ENCODE data around the gene MFAP5.

MFAP5 gene, protein sequence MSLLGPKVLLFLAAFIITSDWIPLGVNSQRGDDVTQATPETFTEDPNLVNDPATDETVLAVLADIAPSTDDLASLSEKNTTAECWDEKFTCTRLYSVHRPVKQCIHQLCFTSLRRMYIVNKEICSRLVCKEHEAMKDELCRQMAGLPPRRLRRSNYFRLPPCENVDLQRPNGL

DNA sequence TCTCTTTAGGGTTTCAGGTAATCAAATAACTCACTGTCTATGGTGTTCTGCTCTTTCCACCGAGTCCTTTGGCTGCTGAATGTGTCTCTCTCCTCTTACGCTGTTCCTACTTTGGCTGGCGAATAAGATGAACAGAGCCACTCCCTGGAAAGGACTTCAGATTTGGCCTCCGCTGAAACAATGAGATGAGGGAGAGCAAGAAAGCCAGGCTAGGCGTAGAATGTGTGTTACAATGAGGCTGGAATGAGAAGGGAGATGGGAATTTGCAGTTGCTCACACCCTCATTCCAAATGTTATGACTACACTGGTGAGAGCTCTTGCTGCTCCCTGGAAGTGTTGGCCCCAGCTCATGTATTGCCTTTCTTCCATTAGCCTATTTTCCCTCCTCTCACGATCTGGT, at the start of gene MFAP5:
Gene MFAP5 (minus strand): TSS at position 234 of the 400 bp plus-strand sequence. CDS start 722 bp downstream, outside the sequence.
- DNase-seq (ENCODE audit: low spot score) = no peak

DNA sequence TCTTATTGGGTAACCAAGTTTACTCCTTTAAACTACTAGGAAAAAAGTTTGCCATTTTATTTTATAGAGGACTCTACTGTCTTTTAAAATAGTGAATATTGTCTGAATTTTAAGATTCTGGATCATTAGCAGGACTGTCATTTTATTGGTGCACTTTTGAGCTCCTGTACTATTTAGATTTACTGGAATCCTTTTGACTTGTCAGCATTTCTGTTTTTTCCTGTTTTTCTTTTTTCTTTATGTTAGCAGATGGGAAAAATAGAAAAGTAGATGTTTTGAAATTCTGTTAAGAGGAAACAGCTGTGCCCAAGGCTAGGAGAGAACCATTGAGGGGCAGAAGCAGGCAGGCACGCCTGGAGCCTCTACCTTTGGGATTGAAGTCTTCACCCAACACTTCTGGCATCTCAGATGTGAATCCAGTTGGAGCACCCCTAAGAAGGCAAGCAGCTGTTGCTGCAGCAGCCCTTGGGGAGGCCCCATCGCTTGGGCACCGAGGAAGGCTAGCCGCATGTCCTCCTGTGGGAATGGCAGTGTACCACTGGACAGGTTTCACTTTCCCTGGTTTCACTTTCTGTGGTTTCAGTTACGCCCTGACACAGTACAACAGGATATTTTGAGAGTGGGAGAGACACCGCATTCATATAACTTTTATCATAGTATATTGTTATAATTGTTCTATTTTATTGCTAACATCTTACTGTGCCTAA, 46.7 kb upstream of the MFAP5 start:
- DNase-seq (ENCODE audit: low spot score) = no peak

DNA sequence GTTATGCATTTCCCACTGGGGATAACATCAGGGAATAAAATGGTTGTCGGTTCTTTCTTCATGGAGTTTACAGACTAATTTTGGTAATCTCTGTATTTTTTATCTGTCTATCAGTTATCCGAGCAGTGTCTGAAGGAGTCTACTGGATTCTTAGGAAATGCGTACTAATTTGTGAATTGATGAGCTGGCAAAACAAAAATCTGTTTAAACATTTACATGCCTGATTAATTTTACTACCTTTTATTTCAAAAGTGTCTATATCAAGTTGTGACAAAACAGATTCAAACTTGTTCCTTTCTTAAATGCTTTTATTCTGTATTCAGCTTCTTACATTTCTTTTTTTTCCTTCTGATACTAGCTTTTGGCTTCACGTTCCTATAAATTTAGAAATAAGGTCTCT, 39.5 kb upstream of the MFAP5 start:
- DNase-seq (ENCODE audit: low spot score) = no peak

- DNase-seq (ENCODE audit: low spot score) = no peak
Observed at GRCh38 chr12:8701046-8701660, 38.5 kb upstream of the MFAP5 start.

- no peak for DNase-seq (ENCODE audit: low spot score)
Observed at GRCh38 chr12:8699714-8700113, 37.1 kb upstream of the MFAP5 start.

DNA sequence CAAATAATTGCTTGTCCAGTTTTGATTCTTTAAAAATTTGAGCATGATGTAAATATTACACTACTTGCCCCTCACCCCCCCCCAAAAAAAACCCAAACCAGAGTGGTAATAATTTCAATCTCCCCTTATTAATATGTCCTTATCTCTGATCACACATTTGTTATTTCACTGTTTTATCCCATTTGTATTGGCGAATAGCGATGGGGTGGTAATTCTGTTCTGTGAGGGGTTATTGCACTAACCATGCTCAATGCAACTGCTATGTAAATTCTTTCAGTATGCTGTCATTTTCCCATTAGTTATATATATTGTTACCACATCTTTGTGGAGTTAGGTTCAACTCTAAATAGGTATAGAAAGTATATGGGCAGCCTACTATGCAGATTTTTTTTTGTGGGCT, 36.3 kb upstream of the MFAP5 start:
- DNase-seq (ENCODE audit: low spot score) = no peak

DNA sequence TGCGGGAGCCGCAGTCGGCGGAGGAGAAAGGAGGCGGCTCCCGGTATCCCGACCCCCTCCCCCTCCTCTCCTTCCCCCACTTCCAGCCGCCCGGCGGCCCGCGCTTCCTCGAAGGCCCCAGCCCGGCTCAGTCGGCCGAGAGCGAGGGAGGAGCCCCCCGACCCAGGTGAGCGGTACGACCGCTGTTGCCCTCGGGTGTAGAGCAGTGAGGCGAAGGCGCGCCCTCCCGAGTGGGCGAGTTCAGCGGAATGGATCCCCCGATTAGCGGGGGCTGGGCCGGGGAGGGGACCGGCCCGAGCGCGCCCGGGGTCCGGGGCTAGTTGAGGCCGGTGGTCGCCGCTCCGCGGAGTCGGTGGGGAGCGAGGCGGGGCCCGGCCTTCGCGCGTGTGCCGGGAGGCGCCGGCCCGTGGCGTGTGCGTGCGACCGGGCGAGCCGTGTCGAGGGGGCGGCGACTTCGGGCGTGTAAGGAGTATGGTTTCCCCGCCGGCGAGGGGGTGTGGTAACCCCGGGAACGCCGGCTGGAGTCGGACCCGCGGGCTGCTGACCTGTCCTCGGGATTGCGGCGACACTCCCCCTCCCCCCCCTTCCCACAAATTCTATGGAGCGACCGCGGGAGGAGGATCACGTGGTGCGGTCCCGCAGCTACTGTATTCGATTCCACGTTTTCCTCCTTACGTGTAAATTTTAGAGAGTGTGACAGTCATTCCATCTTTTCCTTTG, 35.7 kb upstream of the MFAP5 start:
- no peak for DNase-seq (ENCODE audit: low spot score)

DNA sequence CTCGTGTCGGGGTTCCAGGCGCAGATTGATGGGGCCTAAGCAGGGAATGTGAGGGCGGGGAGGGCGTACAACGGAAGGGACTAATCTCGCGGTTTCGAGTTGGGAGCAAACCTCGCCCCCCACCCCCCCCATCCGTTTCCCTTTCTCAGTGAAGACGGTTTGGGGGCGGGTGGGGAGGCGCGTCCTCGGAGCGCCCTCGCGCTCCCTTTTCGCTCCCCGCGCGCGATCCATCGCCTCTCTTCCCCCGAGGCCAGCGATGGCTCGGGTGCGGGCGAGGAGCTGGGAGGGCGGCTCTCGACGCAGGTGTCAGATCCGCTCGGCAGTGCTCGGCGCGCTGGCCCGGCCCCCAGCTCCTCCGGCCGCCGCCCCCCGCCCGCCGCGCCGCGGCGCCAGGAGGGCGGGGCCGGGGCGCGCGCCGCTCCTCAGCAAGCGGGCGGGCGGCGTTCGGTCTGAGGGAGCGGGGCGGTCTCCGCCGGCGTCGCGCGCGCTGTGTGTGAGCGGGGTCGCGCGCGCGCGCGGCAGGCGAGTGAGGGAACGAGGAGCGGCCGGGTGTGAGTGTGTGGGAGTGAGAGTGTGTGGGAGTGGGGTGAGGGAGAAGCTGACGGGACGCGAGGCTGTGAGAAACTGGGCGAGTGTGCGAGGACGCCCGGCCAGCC, 35.0 kb upstream of the MFAP5 start, which contains the start of gene RIMKLB:
Gene RIMKLB (plus strand): TSS at position 516 of the 656 bp plus-strand sequence. CDS start 15,876 bp downstream, outside the sequence.
- DNase-seq (ENCODE audit: low spot score) = no peak

DNA sequence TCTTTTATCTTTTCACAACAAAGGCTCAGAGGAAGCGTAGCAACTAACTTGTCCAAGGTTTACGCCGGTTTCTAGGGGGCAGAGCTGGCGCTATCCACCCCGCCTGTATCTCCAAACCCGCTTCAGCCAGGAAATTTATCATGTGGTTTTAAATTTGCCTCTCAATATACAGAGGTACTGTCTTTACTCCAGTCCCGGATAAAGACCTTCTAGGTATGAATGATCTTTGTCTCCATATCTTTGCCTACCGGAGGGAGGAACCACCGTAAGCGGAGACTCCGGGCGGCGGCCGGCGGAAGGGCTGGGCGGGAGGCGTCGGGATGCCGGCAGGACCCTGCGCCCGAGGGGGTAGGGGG, 34.5 kb upstream of the MFAP5 start:
- DNase-seq (ENCODE audit: low spot score) = no peak

- no peak for DNase-seq (ENCODE audit: low spot score)
Observed at GRCh38 chr12:8696442-8697090, 33.9 kb upstream of the MFAP5 start.

GRCh38 chr12:8695116-8695515, 32.5 kb upstream of the MFAP5 start:
- no peak for DNase-seq (ENCODE audit: low spot score)

DNA sequence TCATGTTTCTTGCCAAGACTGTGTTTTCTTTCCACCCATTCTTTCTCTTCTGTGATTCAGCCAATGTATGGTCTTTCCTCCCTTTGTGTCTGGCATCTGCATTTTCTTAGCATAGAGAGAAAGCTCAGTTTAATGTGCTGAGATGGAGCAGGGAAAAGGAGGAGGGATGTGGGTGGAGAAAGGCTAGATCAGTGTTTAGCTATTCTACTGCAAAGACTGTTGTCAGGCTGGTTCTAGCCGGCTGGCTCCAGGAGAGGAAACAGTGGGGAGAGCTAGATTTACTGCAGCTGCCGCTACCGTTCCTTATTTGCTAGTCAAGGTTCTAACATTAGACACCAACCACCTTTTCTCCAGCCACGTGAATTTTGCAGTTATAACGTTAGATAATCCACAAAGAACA, 29.9 kb upstream of the MFAP5 start:
- no peak for DNase-seq (ENCODE audit: low spot score)

- DNase-seq (ENCODE audit: low spot score) = no peak
Observed at GRCh38 chr12:8689681-8690080, 27.1 kb upstream of the MFAP5 start.

- peak; percentile 63 for DNase-seq (ENCODE audit: low spot score)
Observed at GRCh38 chr12:8687846-8688601, 25.4 kb upstream of the MFAP5 start.

GRCh38 chr12:8685051-8685450, 22.4 kb upstream of the MFAP5 start:
- no peak for DNase-seq (ENCODE audit: low spot score)

GRCh38 chr12:8681129-8681884, 18.7 kb upstream of the MFAP5 start:
- DNase-seq (ENCODE audit: low spot score) = no peak

DNA sequence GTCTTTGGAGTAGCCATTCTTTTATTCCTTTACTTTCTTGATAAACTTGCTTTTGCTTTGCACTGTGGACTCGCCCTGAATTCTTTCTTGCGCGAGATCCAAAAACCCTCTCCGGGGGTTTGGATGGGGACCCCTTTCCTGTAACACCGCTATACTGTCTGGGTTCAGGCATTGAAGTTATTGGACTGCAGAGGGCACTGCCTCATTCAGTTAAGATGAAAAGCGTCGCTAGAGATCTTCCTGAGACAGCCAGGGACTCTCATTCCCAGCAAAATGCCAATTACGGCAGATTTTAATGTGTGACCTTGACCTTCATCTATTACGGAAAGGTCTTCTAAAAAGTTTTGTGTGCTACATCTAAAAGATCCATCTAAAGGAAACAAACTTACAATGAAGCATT, 17.9 kb upstream of the MFAP5 start:
- DNase-seq (ENCODE audit: low spot score) = no peak

DNA sequence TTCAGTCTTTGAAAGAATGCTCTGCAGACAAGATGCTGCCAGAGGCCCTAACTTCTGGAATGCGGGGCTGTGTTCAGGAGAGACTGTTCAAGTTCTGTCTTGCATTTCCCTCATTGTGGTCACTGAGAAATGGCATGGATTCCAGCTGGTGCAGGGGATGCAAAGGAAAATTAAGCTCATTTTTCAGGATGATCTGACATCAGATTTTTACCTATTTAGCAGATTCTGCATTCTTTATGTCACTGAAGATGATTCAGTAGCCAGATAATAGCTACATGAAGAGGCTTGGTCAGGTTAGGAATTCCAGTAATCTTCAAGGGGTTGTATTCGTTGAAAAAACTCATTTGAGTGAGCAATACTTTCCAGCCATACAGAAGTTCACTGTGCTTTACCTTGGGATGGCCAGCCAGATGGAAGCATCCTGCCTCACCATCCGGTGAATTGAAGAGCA, 16.1 kb upstream of the MFAP5 start:
- DNase-seq (ENCODE audit: low spot score) = no peak

DNA sequence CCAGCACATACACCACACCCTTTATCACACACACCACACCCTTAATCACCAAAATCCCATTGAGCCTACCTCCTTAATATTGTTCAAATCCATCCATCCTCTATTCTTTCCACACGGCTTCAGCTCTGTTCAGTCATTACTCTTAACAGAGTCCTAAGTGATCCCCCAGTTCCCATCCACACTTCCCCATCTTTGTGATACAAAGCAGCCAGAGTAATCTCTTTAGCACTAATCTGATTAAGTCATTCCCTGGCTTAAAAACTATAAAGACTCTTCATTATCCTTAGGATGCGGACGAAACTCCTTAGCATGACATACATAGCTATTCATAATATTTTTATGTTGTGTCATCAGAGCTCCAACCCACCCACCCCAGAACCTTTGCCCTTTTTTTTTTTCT, 14.7 kb upstream of the MFAP5 start:
- DNase-seq (ENCODE audit: low spot score) = no peak

GRCh38 chr12:8676651-8677050, 14.0 kb upstream of the MFAP5 start:
- DNase-seq (ENCODE audit: low spot score) = no peak

Measured in COLO829 (cell line).